PC-9 (cell line): ENCODE measurements around the gene FOXJ3. TPM values are rescaled to one million over a fixed set of nuclear protein-coding genes. Genes with fewer than 3 reads are reported as not detected.

ENCODE experiments used
- BruUV-seq: library from RNA; stranded (reverse); fragments of 400-500 nt; replicated peaks from 2 replicates; lab custom pipeline; 2021; lab: Mats Ljungman, UMichigan
- CTCF ChIA-PET: fragments of 300-600 bp; sonication (Branson Sonifier 250); formaldehyde crosslinking; loops from one replicate; lab custom pipeline; 2022; ENCODE audit warnings: antibody characterized with exemption; lab: Charles Lee
- POLR2A ChIA-PET: fragments of 300-600 bp; sonication (Branson Sonifier 250); formaldehyde crosslinking; loops from one replicate; lab custom pipeline; 2022; ENCODE audit warnings: antibody characterized with exemption; ENCODE audit not compliant: unreplicated experiment; lab: Charles Lee
- DNase-seq, 2 experiments: peaks; one replicate each; pipeline versions ENCODE4 v3.0.0 to v3.0.0-alpha.2; 2015 to 2022; ENCODE audit warnings: mixed read lengths in 1 of 2
- H2AFZ ChIP-seq: fragments of 200-600 bp; sonication (generic); 2 replicates; pipeline ENCODE4 v1.8.1; 2017; ENCODE audit warnings: antibody characterized with exemption
- H3F3A ChIP-seq: fragments of 200-600 bp; sonication (generic); 2 replicates; pipeline ENCODE4 v1.8.1; 2017; ENCODE audit warnings: antibody characterized with exemption, mild to moderate bottlenecking, low read depth; ENCODE audit not compliant: insufficient read depth
- H3K27ac ChIP-seq: fragments of 200-600 bp; sonication (generic); 2 replicates; pipeline ENCODE4 v1.6.1; 2016; ENCODE audit warnings: mixed run types
- H3K27me3 ChIP-seq: fragments of 200-600 bp; sonication (generic); 2 replicates; pipeline ENCODE4 v1.6.1; 2016; ENCODE audit warnings: low read depth, mixed run types; ENCODE audit not compliant: insufficient read depth
- H3K36me3 ChIP-seq: fragments of 200-600 bp; sonication (generic); 2 replicates; pipeline ENCODE4 v1.6.1; 2016; ENCODE audit warnings: low read depth, mixed run types
- H3K4me1 ChIP-seq: fragments of 200-600 bp; sonication (generic); replicated peaks from 2 replicates; pipeline ENCODE4 v1.6.1; 2016; ENCODE audit warnings: mixed run types; ENCODE audit not compliant: insufficient read depth
- H3K4me2 ChIP-seq: fragments of 200-600 bp; sonication (generic); 2 replicates; pipeline ENCODE4 v1.6.1; 2017; ENCODE audit warnings: mixed run types
- H3K4me3 ChIP-seq: fragments of 200-600 bp; sonication (generic); 2 replicates; pipeline ENCODE4 v1.6.1; 2016; ENCODE audit warnings: mixed run types
- H3K79me2 ChIP-seq: fragments of 200-600 bp; sonication (generic); 2 replicates; pipeline ENCODE4 v1.6.1; 2017; ENCODE audit warnings: low read depth, mixed run types
- H3K9me2 ChIP-seq: fragments of 200-600 bp; sonication (generic); 2 replicates; pipeline ENCODE4 v1.8.1; 2017; ENCODE audit warnings: mild to moderate bottlenecking; ENCODE audit not compliant: insufficient read depth
- H3K9me3 ChIP-seq: fragments of 200-600 bp; sonication (generic); 2 replicates; pipeline ENCODE4 v1.8.1; 2016; ENCODE audit warnings: low read depth; ENCODE audit not compliant: insufficient read depth
- H4K20me1 ChIP-seq: fragments of 200-600 bp; sonication (generic); 2 replicates; pipeline ENCODE4 v1.8.1; 2017; ENCODE audit not compliant: insufficient read depth
- CTCF ChIP-seq: fragments of 200-600 bp; sonication (generic); conservative IDR thresholded peaks from 2 replicates; pipeline ENCODE4 v1.6.1; 2017; ENCODE audit warnings: mixed run types, antibody characterized with exemption, mild to moderate bottlenecking, moderate library complexity
- EZH2 ChIP-seq: fragments of 200-600 bp; sonication (generic); IDR thresholded peaks from 2 replicates; pipeline ENCODE4 v1.8.0; 2017; ENCODE audit warnings: antibody characterized with exemption, low read depth
- intact Hi-C: fragments of 100-400 bp; cut with micrococcal nuclease; formaldehyde crosslinking; loops from one replicate; pipeline ENCODE4 v1.10.0; 2022; ENCODE audit not compliant: unreplicated experiment
- total RNA-seq: library from RNA; stranded (reverse); gene quantifications from 2 replicates; pipeline ENCODE4 v1.2.3, GENCODE V29; 2021

The FOXJ3 gene
- total RNA-seq, 1 experiment from 2014 or later = 60.4 TPM

GRCh38 chr1:42240966-42241755, 93.9 kb downstream of the FOXJ3 start:
- peaks cover 97% of the 10 kb centered on the region for H3K79me2 ChIP-seq
- CTCF ChIA-PET = interaction anchor here (0.6 kb wide), 1 partner anchor 265 kb away, joined by 3 read pairs; no protein-coding TSS in a partner anchor
- H2AFZ ChIP-seq = no peak overlapping the region
- no peak overlapping the region for H3K4me2 ChIP-seq
- no peaks in the 10 kb centered on the region for H3K4me1 ChIP-seq
- no peaks in the 10 kb centered on the region for H3K27me3 ChIP-seq
- peaks cover 6% of the 10 kb centered on the region for H3K9me3 ChIP-seq
- peaks cover 14% of the 10 kb centered on the region for H3F3A ChIP-seq
- intact Hi-C loops = no loop called here
- H3K4me3 ChIP-seq = no peak overlapping the region
- no peak for DNase-seq
- H3K9me2 ChIP-seq = no peaks in the 10 kb centered on the region
- POLR2A ChIA-PET = no interaction called here
- no peak for TF ChIP-seq EZH2
- TF ChIP-seq CTCF = no peak
- peaks cover 25% of the 10 kb centered on the region for H3K36me3 ChIP-seq
- H4K20me1 ChIP-seq = peaks cover 14% of the 10 kb centered on the region; the same call in 1 of the 2 replicates
- no peak overlapping the region for H3K27ac ChIP-seq
- BruUV-seq = no TSS peak

- TF ChIP-seq CTCF (no peak), EZH2 (no peak)
Measured at GRCh38 chr1:42239555-42239954, 95.5 kb downstream of the FOXJ3 start.

GRCh38 chr1:42239041-42239440, 96.0 kb downstream of the FOXJ3 start:
- POLR2A ChIA-PET = interaction anchor here (0.6 kb wide), 1 partner anchor 561 kb away, joined by 5 read pairs; no protein-coding TSS in a partner anchor
- CTCF ChIA-PET = no interaction called here

More at GRCh38 chr1:42239555-42239954, 95.5 kb downstream of the FOXJ3 start:
- Histone ChIP-seq H3K4me1 (no peaks in the 10 kb centered on the region), H3K9me3 (peaks cover 6% of the 10 kb centered on the region), H3K4me2 (no peak overlapping the region), H4K20me1 (no peaks in the 10 kb centered on the region; the same call in 1 of the 2 replicates), H3K4me3 (0 out of 2 replicates have a peak overlapping the region, but pooled peaks have one; percentile 14), H3K27me3 (no peaks in the 10 kb centered on the region), H3K9me2 (no peaks in the 10 kb centered on the region), H3K27ac (no peak overlapping the region), H3K36me3 (peaks cover 31% of the 10 kb centered on the region), H2AFZ (no peak overlapping the region), H3F3A (peaks cover 14% of the 10 kb centered on the region), H3K79me2 (peaks cover 91% of the 10 kb centered on the region)
- ChIA-PET CTCF (no interaction called here), POLR2A (interaction anchor here (0.7 kb wide), 1 partner anchor 100 kb away, joined by 8 read pairs; no protein-coding TSS in a partner anchor)
- intact Hi-C loops = no loop called here
- no peak for DNase-seq
- BruUV-seq = no TSS peak

More at GRCh38 chr1:42239041-42239440, 96.0 kb downstream of the FOXJ3 start:
- no peak overlapping the region for H2AFZ ChIP-seq
- no TSS peak for BruUV-seq
- H3K27ac ChIP-seq = no peak overlapping the region
- peaks cover 18% of the 10 kb centered on the region for H3F3A ChIP-seq
- H3K27me3 ChIP-seq = no peaks in the 10 kb centered on the region
- no peaks in the 10 kb centered on the region for H3K4me1 ChIP-seq
- DNase-seq = no peak
- H3K9me2 ChIP-seq = no peaks in the 10 kb centered on the region
- H3K79me2 ChIP-seq = peaks cover 89% of the 10 kb centered on the region
- intact Hi-C loops = no loop called here
- no peaks in the 10 kb centered on the region; the same call in 1 of the 2 replicates for H4K20me1 ChIP-seq
- H3K9me3 ChIP-seq = peaks cover 6% of the 10 kb centered on the region
- no peak overlapping the region for H3K4me3 ChIP-seq
- TF ChIP-seq EZH2 = no peak
- TF ChIP-seq CTCF = no peak
- peaks cover 27% of the 10 kb centered on the region for H3K36me3 ChIP-seq
- no peak overlapping the region for H3K4me2 ChIP-seq
